ENCODE results near the gene PRPF18. TPM values are rescaled to one million over a fixed set of nuclear protein-coding genes. Genes with fewer than 3 reads are reported as not detected.

Gene PRPF18
- total and polyA plus RNA-seq, 3 experiments from 2014 or later = 26.3 to 47.9 (median 28.2) TPM

DNA sequence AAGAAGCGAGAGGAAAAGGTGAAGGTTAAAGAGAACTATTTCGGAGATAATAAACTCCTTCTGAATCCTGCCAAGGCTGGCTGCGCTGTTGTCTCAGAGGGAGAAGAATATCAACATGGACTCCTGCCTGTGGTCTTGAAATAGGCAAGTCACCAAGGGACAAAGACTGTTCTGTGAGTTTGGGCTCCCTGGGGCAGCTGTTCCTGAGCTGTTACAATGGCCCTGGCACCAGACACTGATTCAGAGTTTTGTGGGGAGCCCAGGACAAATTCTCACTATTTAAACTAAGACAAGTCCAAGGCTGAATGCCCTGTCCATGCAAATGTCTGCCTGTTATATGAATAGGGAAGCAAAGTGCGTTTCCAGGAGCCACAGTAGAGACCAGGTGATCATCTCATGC lies 81.4 kb downstream of the PRPF18 start:
- Mint-ChIP-seq H3K4me3 (no peak overlapping the region), H3K27me3 (no peaks in the 10 kb centered on the region), H3K9me3 (no peaks in the 10 kb centered on the region), H3K4me1 (no peaks in the 10 kb centered on the region), H3K36me3 (peaks cover 2 to 18% (median 6%) of the 10 kb centered on the region in 3 donors), H3K27ac (no peak overlapping the region)
- Histone ChIP-seq H3K27ac (ENCODE audit: low read depth, low read length) (no peak overlapping the region), H3K27me3 (ENCODE audit: insufficient read depth, low read length, poor library complexity, severe bottlenecking) (no peaks in the 10 kb centered on the region), H3K9me3 (ENCODE audit: low read length) (no peaks in the 10 kb centered on the region), H3K36me3 (ENCODE audit: insufficient read depth, low read length) (no peaks in the 10 kb centered on the region), H3K4me3 (ENCODE audit: low read length) (no peak overlapping the region), H3K4me1 (ENCODE audit: insufficient read depth, low read length) (no peaks in the 10 kb centered on the region)
- CTCF ChIA-PET = interaction anchor here (0.6 kb wide), 1 partner anchor 10 kb away, joined by 3 read pairs; no protein-coding TSS in a partner anchor
- no peak for DNase-seq
- POLR2A ChIA-PET = no interaction called here

GRCh38 chr10:13669182-13669855 lies 82.6 kb downstream of the PRPF18 start:
- no peaks in the 10 kb centered on the region for H3K27me3 ChIP-seq (ENCODE audit: insufficient read depth, low read length, poor library complexity, severe bottlenecking)
- no peaks in the 10 kb centered on the region for H3K36me3 ChIP-seq (ENCODE audit: insufficient read depth, low read length)
- H3K4me3 ChIP-seq (ENCODE audit: low read length) = no peak overlapping the region
- H3K4me3 Mint-ChIP-seq = no peak overlapping the region
- no peaks in the 10 kb centered on the region for H3K9me3 ChIP-seq (ENCODE audit: low read length)
- H3K4me1 Mint-ChIP-seq = no peaks in the 10 kb centered on the region
- H3K27ac Mint-ChIP-seq = no peak overlapping the region
- DNase-seq = no peak
- ChIA-PET POLR2A (no interaction called here), CTCF (interaction anchor here (1.5 kb wide), 1 partner anchor 10 kb away, joined by 4 read pairs; no protein-coding TSS in a partner anchor)
- H3K27me3 Mint-ChIP-seq = no peaks in the 10 kb centered on the region
- no peak overlapping the region for H3K27ac ChIP-seq (ENCODE audit: low read depth, low read length)
- no peaks in the 10 kb centered on the region for H3K9me3 Mint-ChIP-seq
- H3K36me3 Mint-ChIP-seq = peaks cover 2 to 18% (median 6%) of the 10 kb centered on the region in 3 donors
- H3K4me1 ChIP-seq (ENCODE audit: insufficient read depth, low read length) = no peaks in the 10 kb centered on the region

GRCh38 chr10:13669901-13670300 lies 83.1 kb downstream of the PRPF18 start:
- H3K4me1 Mint-ChIP-seq = no peaks in the 10 kb centered on the region
- no peaks in the 10 kb centered on the region for H3K27me3 Mint-ChIP-seq
- Histone ChIP-seq H3K9me3 (ENCODE audit: low read length) (no peaks in the 10 kb centered on the region), H3K4me1 (ENCODE audit: insufficient read depth, low read length) (no peaks in the 10 kb centered on the region), H3K4me3 (ENCODE audit: low read length) (no peak overlapping the region), H3K36me3 (ENCODE audit: insufficient read depth, low read length) (no peaks in the 10 kb centered on the region), H3K27me3 (ENCODE audit: insufficient read depth, low read length, poor library complexity, severe bottlenecking) (no peaks in the 10 kb centered on the region), H3K27ac (ENCODE audit: low read depth, low read length) (no peak overlapping the region)
- ChIA-PET CTCF (interaction anchor here (1.5 kb wide), 1 partner anchor 10 kb away, joined by 4 read pairs; no protein-coding TSS in a partner anchor), POLR2A (no interaction called here)
- H3K4me3 Mint-ChIP-seq = no peak overlapping the region
- H3K36me3 Mint-ChIP-seq = peaks cover 2 to 18% (median 6%) of the 10 kb centered on the region in 3 donors
- DNase-seq = no peak
- H3K9me3 Mint-ChIP-seq = no peaks in the 10 kb centered on the region
- no peak overlapping the region for H3K27ac Mint-ChIP-seq

- no peaks in the 10 kb centered on the region for H3K27me3 Mint-ChIP-seq
- POLR2A ChIA-PET = no interaction called here
- H3K9me3 ChIP-seq (ENCODE audit: low read length) = no peaks in the 10 kb centered on the region
- peaks cover 2 to 18% (median 6%) of the 10 kb centered on the region in 3 donors for H3K36me3 Mint-ChIP-seq
- no peak overlapping the region for H3K4me3 Mint-ChIP-seq
- no peaks in the 10 kb centered on the region for H3K36me3 ChIP-seq (ENCODE audit: insufficient read depth, low read length)
- no peak overlapping the region for H3K4me3 ChIP-seq (ENCODE audit: low read length)
- H3K4me1 ChIP-seq (ENCODE audit: insufficient read depth, low read length) = no peaks in the 10 kb centered on the region
- no peak overlapping the region for H3K27ac Mint-ChIP-seq
- no peak overlapping the region for H3K27ac ChIP-seq (ENCODE audit: low read depth, low read length)
- H3K9me3 Mint-ChIP-seq = no peaks in the 10 kb centered on the region
- H3K4me1 Mint-ChIP-seq = no peaks in the 10 kb centered on the region
- H3K27me3 ChIP-seq (ENCODE audit: insufficient read depth, low read length, poor library complexity, severe bottlenecking) = no peaks in the 10 kb centered on the region
- CTCF ChIA-PET = no interaction called here
- DNase-seq = no peak
These were observed 83.5 kb downstream of the PRPF18 start for GRCh38 chr10:13670311-13670710.

DNA sequence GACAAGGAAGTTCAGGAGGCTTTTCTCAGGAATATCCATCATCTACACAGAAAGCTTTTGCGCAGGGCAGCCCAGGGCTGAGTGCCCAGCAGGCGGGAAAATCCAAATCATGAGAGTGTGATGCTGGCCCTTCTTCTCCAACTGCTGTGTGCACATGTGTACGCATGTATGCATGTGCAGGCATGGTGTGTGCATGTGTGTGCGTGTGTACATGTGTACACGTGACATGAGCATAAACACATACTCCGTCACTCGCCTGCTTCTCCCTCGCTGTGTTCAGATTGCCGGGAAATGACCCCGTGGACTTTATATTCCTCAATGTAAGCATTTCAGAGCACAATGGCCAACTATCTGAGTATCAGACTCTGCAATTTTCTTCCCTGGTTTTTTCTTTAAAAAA lies 85.1 kb downstream of the PRPF18 start:
- Histone ChIP-seq H3K4me3 (ENCODE audit: low read length) (no peak overlapping the region), H3K27me3 (ENCODE audit: insufficient read depth, low read length, poor library complexity, severe bottlenecking) (no peaks in the 10 kb centered on the region), H3K4me1 (ENCODE audit: insufficient read depth, low read length) (no peaks in the 10 kb centered on the region), H3K27ac (ENCODE audit: low read depth, low read length) (no peak overlapping the region), H3K9me3 (ENCODE audit: low read length) (no peaks in the 10 kb centered on the region), H3K36me3 (ENCODE audit: insufficient read depth, low read length) (no peaks in the 10 kb centered on the region)
- no peaks in the 10 kb centered on the region for H3K4me1 Mint-ChIP-seq
- H3K27me3 Mint-ChIP-seq = no peaks in the 10 kb centered on the region
- H3K27ac Mint-ChIP-seq = no peak overlapping the region
- CTCF ChIA-PET = no interaction called here
- no peak overlapping the region for H3K4me3 Mint-ChIP-seq
- DNase-seq = no peak
- H3K9me3 Mint-ChIP-seq = no peaks in the 10 kb centered on the region
- H3K36me3 Mint-ChIP-seq = peaks cover 2 to 18% (median 6%) of the 10 kb centered on the region in 3 donors
- POLR2A ChIA-PET = no interaction called here

- POLR2A ChIA-PET = no interaction called here
- Histone ChIP-seq H3K27me3 (ENCODE audit: insufficient read depth, low read length, poor library complexity, severe bottlenecking) (no peaks in the 10 kb centered on the region), H3K4me3 (ENCODE audit: low read length) (no peak overlapping the region), H3K27ac (ENCODE audit: low read depth, low read length) (no peak overlapping the region), H3K4me1 (ENCODE audit: insufficient read depth, low read length) (no peaks in the 10 kb centered on the region), H3K36me3 (ENCODE audit: insufficient read depth, low read length) (no peaks in the 10 kb centered on the region), H3K9me3 (ENCODE audit: low read length) (no peaks in the 10 kb centered on the region)
- H3K9me3 Mint-ChIP-seq = no peaks in the 10 kb centered on the region
- H3K27ac Mint-ChIP-seq = no peak overlapping the region
- H3K4me1 Mint-ChIP-seq = no peaks in the 10 kb centered on the region
- no peak for DNase-seq
- CTCF ChIA-PET = no interaction called here
- H3K27me3 Mint-ChIP-seq = peaks cover under 1 to 2% of the 10 kb centered on the region in 2 donors
- peaks cover 2 to 16% (median 5%) of the 10 kb centered on the region in 3 donors for H3K36me3 Mint-ChIP-seq
- H3K4me3 Mint-ChIP-seq = no peak overlapping the region
These were observed 85.8 kb downstream of the PRPF18 start for GRCh38 chr10:13672548-13672947.

GRCh38 chr10:13673156-13673555 lies 86.4 kb downstream of the PRPF18 start:
- H3K27me3 Mint-ChIP-seq = peaks cover 3 to 5% of the 10 kb centered on the region in 2 donors
- Histone ChIP-seq H3K4me1 (ENCODE audit: insufficient read depth, low read length) (no peaks in the 10 kb centered on the region), H3K36me3 (ENCODE audit: insufficient read depth, low read length) (no peaks in the 10 kb centered on the region), H3K27ac (ENCODE audit: low read depth, low read length) (no peak overlapping the region), H3K27me3 (ENCODE audit: insufficient read depth, low read length, poor library complexity, severe bottlenecking) (no peaks in the 10 kb centered on the region), H3K9me3 (ENCODE audit: low read length) (no peaks in the 10 kb centered on the region), H3K4me3 (ENCODE audit: low read length) (no peak overlapping the region)
- DNase-seq = no peak
- ChIA-PET POLR2A (no interaction called here), CTCF (no interaction called here)
- no peak overlapping the region for H3K4me3 Mint-ChIP-seq
- H3K9me3 Mint-ChIP-seq = no peaks in the 10 kb centered on the region
- H3K4me1 Mint-ChIP-seq = no peaks in the 10 kb centered on the region
- no peak overlapping the region for H3K27ac Mint-ChIP-seq
- H3K36me3 Mint-ChIP-seq = peaks cover 2 to 10% (median 2%) of the 10 kb centered on the region in 3 donors

DNA sequence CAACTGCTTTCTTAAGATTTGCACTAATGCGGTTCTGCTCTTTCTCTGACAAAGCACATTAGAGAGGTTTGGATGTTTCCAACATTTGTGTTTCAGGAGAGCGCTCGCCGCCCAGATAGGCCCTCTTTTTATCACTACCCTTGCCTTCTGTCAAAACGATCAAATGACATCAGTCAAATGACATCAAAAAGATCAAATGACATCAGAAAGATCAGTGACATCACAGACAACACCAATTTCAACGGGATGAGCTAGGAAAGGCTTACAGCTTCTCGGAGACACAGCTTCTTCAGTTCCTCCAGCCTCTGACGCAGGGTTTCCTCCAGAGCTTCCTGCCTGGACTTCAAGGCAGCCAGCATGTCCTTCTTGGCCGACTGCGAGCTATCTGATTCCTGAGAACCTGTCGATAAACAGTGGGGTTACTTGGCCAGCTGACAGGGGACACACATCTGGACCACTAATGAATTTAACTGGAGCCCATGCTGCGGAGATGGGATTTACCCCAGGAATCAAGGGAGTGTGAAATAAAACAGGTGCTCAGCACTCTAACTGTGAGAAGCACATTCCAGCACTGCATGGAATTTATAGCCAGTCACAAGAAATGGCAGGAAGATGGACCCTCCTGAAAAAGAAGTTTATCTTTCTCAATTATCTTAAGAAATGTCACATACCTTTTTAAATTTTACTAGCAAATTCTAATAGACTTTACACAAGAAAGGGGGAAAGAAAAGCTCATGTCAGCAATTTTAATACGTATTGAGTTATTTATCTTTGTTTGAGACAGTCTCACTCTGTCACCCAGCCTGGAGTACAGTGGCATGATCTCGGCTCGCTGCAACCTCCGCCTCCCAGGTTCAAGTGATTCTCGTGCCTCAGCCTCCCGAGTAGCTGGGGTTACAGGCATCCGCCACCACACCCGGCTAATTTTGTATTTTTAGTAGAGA lies 88.2 kb downstream of the PRPF18 start:
- H3K4me1 ChIP-seq (ENCODE audit: insufficient read depth, low read length) = no peaks in the 10 kb centered on the region
- H3K9me3 Mint-ChIP-seq = no peaks in the 10 kb centered on the region
- no peak overlapping the region for H3K27ac ChIP-seq (ENCODE audit: low read depth, low read length)
- H3K27ac Mint-ChIP-seq = no peak overlapping the region
- no peaks in the 10 kb centered on the region for H3K36me3 ChIP-seq (ENCODE audit: insufficient read depth, low read length)
- H3K9me3 ChIP-seq (ENCODE audit: low read length) = no peaks in the 10 kb centered on the region
- no peaks in the 10 kb centered on the region for H3K27me3 ChIP-seq (ENCODE audit: insufficient read depth, low read length, poor library complexity, severe bottlenecking)
- H3K4me1 Mint-ChIP-seq = no peaks in the 10 kb centered on the region
- no peak overlapping the region for H3K4me3 ChIP-seq (ENCODE audit: low read length)
- CTCF ChIA-PET = no interaction called here
- H3K27me3 Mint-ChIP-seq = peaks cover 5 to 12% of the 10 kb centered on the region in 2 donors
- POLR2A ChIA-PET = no interaction called here
- no peak for DNase-seq
- no peak overlapping the region for H3K4me3 Mint-ChIP-seq
- peaks cover 2 to 4% (median 2%) of the 10 kb centered on the region in 3 donors for H3K36me3 Mint-ChIP-seq

All from CD8-positive, alpha-beta memory T cell (primary cell).